ENCODE results near the gene SNX27.
"Not testable (repeated sequence)": the region's sequence is repeated elsewhere in the genome, so short reads cannot be mapped to it uniquely, and the experiment has no call there.

The SNX27 gene

GRCh38 chr1:151593730-151594129 lies 18.1 kb upstream of the SNX27 start:
- DNase-seq (ENCODE audit: low read depth), result peak; percentile 59
- TF ChIP-seq MAX (IDR thresholded peaks at IDR 0.05; ENCODE audit: low read depth, low read length) (no peak), MYC (IDR thresholded peaks at IDR 0.05; ENCODE audit: low read depth, low read length) (no peak), CTCF (IDR thresholded peaks at IDR 0.05; ENCODE audit: low read depth, low read length) (no peak), POLR2A (IDR thresholded peaks at IDR 0.05; ENCODE audit: extremely low read depth, insufficient read length) (no peak)
- H3K4me3 ChIP-seq (ENCODE audit: low read depth, low read length), result peak overlapping the region; percentile 32

- H3K4me3 ChIP-seq (ENCODE audit: low read depth, low read length), result peak overlapping the region; percentile 32
- DNase-seq (ENCODE audit: low read depth), result peak; percentile 72
- peak; percentile 83 for TF ChIP-seq CTCF (IDR thresholded peaks at IDR 0.05; ENCODE audit: low read depth, low read length)
- no peak for TF ChIP-seq POLR2A (IDR thresholded peaks at IDR 0.05; ENCODE audit: extremely low read depth, insufficient read length)
- peak; percentile 56; the same call in 1 of the 2 replicates for TF ChIP-seq MAX (IDR thresholded peaks at IDR 0.05; ENCODE audit: low read depth, low read length)
- TF ChIP-seq MYC (IDR thresholded peaks at IDR 0.05; ENCODE audit: low read depth, low read length), result peak; percentile 62; the same call in 1 of the 2 replicates
Observed at GRCh38 chr1:151594143-151594625, 17.7 kb upstream of the SNX27 start.

- TF ChIP-seq MAX (IDR thresholded peaks at IDR 0.05; ENCODE audit: low read depth, low read length) (no peak), MYC (IDR thresholded peaks at IDR 0.05; ENCODE audit: low read depth, low read length) (no peak), CTCF (IDR thresholded peaks at IDR 0.05; ENCODE audit: low read depth, low read length) (no peak), POLR2A (IDR thresholded peaks at IDR 0.05; ENCODE audit: extremely low read depth, insufficient read length) (no peak)
- no peak for DNase-seq (ENCODE audit: low read depth)
- H3K4me3 ChIP-seq (ENCODE audit: low read depth, low read length), result no peak overlapping the region
Observed at GRCh38 chr1:151596166-151596953, 15.5 kb upstream of the SNX27 start.

- H3K4me3 ChIP-seq (ENCODE audit: low read depth, low read length); DNase-seq (ENCODE audit: low read depth): not testable (repeated sequence)
Observed at GRCh38 chr1:151602550-151602949, 9.3 kb upstream of the SNX27 start.

- H3K4me3 ChIP-seq (ENCODE audit: low read depth, low read length), result no peak overlapping the region
- DNase-seq (ENCODE audit: low read depth), result no peak
- TF ChIP-seq MYC (IDR thresholded peaks at IDR 0.05; ENCODE audit: low read depth, low read length) (no peak), POLR2A (IDR thresholded peaks at IDR 0.05; ENCODE audit: extremely low read depth, insufficient read length) (no peak), CTCF (IDR thresholded peaks at IDR 0.05; ENCODE audit: low read depth, low read length) (no peak), MAX (IDR thresholded peaks at IDR 0.05; ENCODE audit: low read depth, low read length) (no peak)
Observed at GRCh38 chr1:151604291-151604690, 7.6 kb upstream of the SNX27 start.

GRCh38 chr1:151606384-151606783 lies 5.5 kb upstream of the SNX27 start:
- peak; percentile 16 for DNase-seq (ENCODE audit: low read depth)
- TF ChIP-seq MYC (IDR thresholded peaks at IDR 0.05; ENCODE audit: low read depth, low read length) (no peak), POLR2A (IDR thresholded peaks at IDR 0.05; ENCODE audit: extremely low read depth, insufficient read length) (no peak), CTCF (IDR thresholded peaks at IDR 0.05; ENCODE audit: low read depth, low read length) (no peak), MAX (IDR thresholded peaks at IDR 0.05; ENCODE audit: low read depth, low read length) (no peak)

More at GRCh38 chr1:151606384-151606783, 5.5 kb upstream of the SNX27 start:
- H3K4me3 ChIP-seq (ENCODE audit: low read depth, low read length), result no peak overlapping the region

Data from NB4 (cell line).